NK-92 (cell line): Measurements from ENCODE around the gene STKLD1.
"Not testable (repeated sequence)": the region's sequence is repeated elsewhere in the genome, so short reads cannot be mapped to it uniquely, and the experiment has no call there.

ENCODE experiments used
- DNase-seq: peaks from one replicate; lab custom pipeline; 2025; ENCODE audit not compliant: unreplicated experiment; lab: John Stamatoyannopoulos, UW

STKLD1 gene

GRCh38 chr9:133360400-133361393, 15.5 kb upstream of the STKLD1 start:
- no peak for DNase-seq

- DNase-seq, result no peak
These were observed 14.6 kb upstream of the STKLD1 start for GRCh38 chr9:133361507-133362092.

- DNase-seq, result no peak
These were observed 13.7 kb upstream of the STKLD1 start for GRCh38 chr9:133362359-133363044.

- DNase-seq, result no peak
These were observed 9.7 kb upstream of the STKLD1 start for GRCh38 chr9:133366435-133366834.

- DNase-seq, result no peak
These were observed 8.9 kb upstream of the STKLD1 start for GRCh38 chr9:133367221-133367620.

GRCh38 chr9:133367778-133368177, 8.4 kb upstream of the STKLD1 start:
- DNase-seq, result no peak

- DNase-seq, result no peak
These were observed 7.8 kb upstream of the STKLD1 start for GRCh38 chr9:133368249-133368881.

- DNase-seq, result no peak
These were observed 6.7 kb upstream of the STKLD1 start for GRCh38 chr9:133369422-133369821.

GRCh38 chr9:133369933-133370332, 6.2 kb upstream of the STKLD1 start:
- DNase-seq, result no peak

GRCh38 chr9:133370685-133371084, 5.5 kb upstream of the STKLD1 start:
- DNase-seq, result no peak

GRCh38 chr9:133371261-133371711, 4.9 kb upstream of the STKLD1 start:
- DNase-seq, result no peak

GRCh38 chr9:133372144-133372543, 4.0 kb upstream of the STKLD1 start:
- DNase-seq, result no peak

GRCh38 chr9:133374612-133375115, 1.5 kb upstream of the STKLD1 start:
- DNase-seq, result no peak

GRCh38 chr9:133375116-133375723, 946 bp upstream of the STKLD1 start:
- no peak for DNase-seq

- DNase-seq, result not testable (repeated sequence)
These were observed 1.1 kb downstream of the STKLD1 start for GRCh38 chr9:133377280-133377679.

GRCh38 chr9:133377721-133378216, 1.6 kb downstream of the STKLD1 start:
- DNase-seq, result no peak

GRCh38 chr9:133378408-133378962, 2.3 kb downstream of the STKLD1 start:
- DNase-seq, result no peak

- no peak for DNase-seq
These were observed 3.3 kb downstream of the STKLD1 start for GRCh38 chr9:133379153-133380086.

- no peak for DNase-seq
These were observed 4.6 kb downstream of the STKLD1 start for GRCh38 chr9:133380734-133381133.
